Stomach (tissue), 19 donors: ENCODE results near the gene MAP7D3. TPM values are rescaled to one million over a fixed set of nuclear protein-coding genes. Genes with fewer than 3 reads are reported as not detected.
"Not testable (repeated sequence)": the region's sequence is repeated elsewhere in the genome, so short reads cannot be mapped to it uniquely, and the experiment has no call there.

Source experiments
- DNase-seq, 2 donors: peaks; one replicate each; pipeline versions ENCODE4 v3.0.0 to v3.0.0-alpha.2; 2013 to 2019
- H3K27ac ChIP-seq, 5 donors: fragments of 200-600 bp in 4 of 5; sonication (generic) in 4 of 5; one replicate each; pipeline ENCODE4 v1.5.1; 2013 to 2019; ENCODE audit warnings: mild to moderate bottlenecking in 1 of 5, moderate library complexity in 1 of 5
- H3K27me3 ChIP-seq, 3 donors: fragments of 200-600 bp; sonication (generic); one replicate each; pipeline ENCODE4 v1.5.1; 2017 to 2019; ENCODE audit warnings: mixed run types in 1 of 3
- H3K36me3 ChIP-seq, 4 donors: fragments of 200-600 bp; sonication (generic); 1 replicate in 3 of 4; 2 replicates in 1 of 4; pipeline ENCODE4 v1.5.1; 2016 to 2019
- H3K4me1 ChIP-seq, 4 donors: fragments of 200-600 bp; sonication (generic); one replicate each; pipeline ENCODE4 v1.5.1; 2016 to 2019
- H3K4me3 ChIP-seq, 4 donors: fragments of 200-600 bp; sonication (generic) in 3 of 4; one replicate each; pipeline ENCODE4 v1.5.1; 2016 to 2019; ENCODE audit warnings: mild to moderate bottlenecking in 1 of 4
- H3K9me3 ChIP-seq, 4 donors: fragments of 200-600 bp; sonication (generic); one replicate each; pipeline ENCODE4 v1.5.1; 2016 to 2019
- CTCF ChIP-seq, 7 experiments: fragments of 450-650 bp in 4 of 7; fragments of 200-600 bp in 3 of 7; sonication (generic) in 3 of 7; IDR thresholded peaks; one replicate each; pipeline ENCODE4 v1.5.1; 2016 to 2019; ENCODE audit warnings: antibody characterized with exemption in 7 of 7, control low read depth in 2 of 7, mild to moderate bottlenecking in 1 of 7
- EP300 ChIP-seq: sonication (generic); formaldehyde crosslinking; IDR thresholded peaks from one replicate; pipeline ENCODE4 v1.6.1; 2017; ENCODE audit warnings: antibody characterized with exemption
- POLR2A ChIP-seq, 4 donors: fragments of 450-650 bp; IDR thresholded peaks; one replicate each; pipeline ENCODE4 v1.6.1; 2016; ENCODE audit warnings: antibody characterized with exemption in 4 of 4, control low read depth in 2 of 4, mild to moderate bottlenecking in 1 of 4, moderate library complexity in 1 of 4
- POLR2AphosphoS5 ChIP-seq, 3 donors: sonication (generic); formaldehyde crosslinking; IDR thresholded peaks; one replicate each; pipeline ENCODE4 v1.6.1; 2016; ENCODE audit warnings: antibody characterized with exemption in 3 of 3
- WGBS, 5 donors: extraction: QIAGEN DNeasy Blood & Tissue Kit in 3 of 5; methylation state at CpG; one replicate each; pipeline versions ENCODE4 v1.1.5 to v1.1.7; 2013 to 2018; 5-methylcytosine and 5-hydroxymethylcytosine counted together
- intact Hi-C: fragments of 100-400 bp; cut with DNase I; formaldehyde crosslinking; loops from one replicate; pipeline ENCODE4 v1.15.1; 2023; ENCODE audit warnings: low total_unique reads
- long read RNA-seq, 10 donors: transcript quantifications; one replicate each; lab custom pipeline, GENCODE V29; 2026
- polyA plus RNA-seq, 3 donors: library from polyadenylated mRNA; stranded (reverse); fragments of 200-250 nt; gene quantifications; one replicate each; pipeline ENCODE4 v1.2.3, GENCODE V29; 2013
- total RNA-seq, 5 donors: library from RNA; depleted of rRNA; stranded (reverse); fragments of >200 nt; gene quantifications; one replicate each; pipeline versions ENCODE4 v1.1.0 to v1.2.3, GENCODE V29; 2014 to 2016
- donor health status: healthy with polysubstance abuse.
- donor health status: Bipolar disorder and iron deficiency.
- donor health status: healthy.

MAP7D3 gene
- 10 to 100 TPM in 2 of 5 donors, 1 to 10 TPM in 3; 2.2 to 14.1 (median 9.9) TPM for total RNA-seq
- 1 to 10 TPM; 2.4 to 3.7 (median 3.1) TPM for polyA plus RNA-seq
- long read RNA-seq, donor 1, full-length matches to known transcripts, result 2 of 2 reads
- long read RNA-seq, donor 1, partial matches to known transcripts, result 0 of 2 reads
- long read RNA-seq, donor 1, other reads (novel, unspliced or antisense), result 0 of 2 reads
- long read RNA-seq, donor 2, result 0 reads
- long read RNA-seq, donor 3, result 0 reads
- long read RNA-seq, donor 4, result 0 reads
- long read RNA-seq, donor 5, result 0 reads
- long read RNA-seq, donor 6, result 0 reads
- long read RNA-seq, donor 7, result 0 reads
- long read RNA-seq, donor 8, result 0 reads
- long read RNA-seq, donor 9, result 0 reads
- long read RNA-seq, donor 10, result 0 reads

GRCh38 chrX:136251041-136251991, at the start of gene MAP7D3:
Gene MAP7D3, minus strand, starts transcription at chrX:136251400. Its CDS starts 42 bp downstream, at chrX:136251358.
- intact Hi-C loops, result no loop called here

GRCh38 chrX:136300721-136301120, 49.5 kb upstream of the MAP7D3 start, which contains the start of gene ADGRG4:
Gene ADGRG4, plus strand, starts transcription at chrX:136300963. Its CDS starts 7,815 bp downstream, at chrX:136308778.
- peaks cover 0 to 14% (median 0%) of the 10 kb centered on the region in 4 donors for H3K9me3 ChIP-seq
- H3K36me3 ChIP-seq, H3K27me3 ChIP-seq, intact Hi-C loops, H3K4me3 ChIP-seq, H3K27ac ChIP-seq, H3K4me1 ChIP-seq, DNase-seq: not testable (repeated sequence)
- 89 to 97% (median 93%) methylated on average over 4 of the region's 4 CpGs for WGBS, 5 donors

More at GRCh38 chrX:136251041-136251991, at the start of gene MAP7D3:
- no peaks in the 10 kb centered on the region for H3K9me3 ChIP-seq
- peaks cover 0 to 9% (median 0%) of the 10 kb centered on the region in 3 donors for H3K27me3 ChIP-seq
- H3K4me3 ChIP-seq, result peak within 1 kb of the TSS; percentile 63 to 79 (median 70)
- TF ChIP-seq POLR2A (IDR thresholded peaks at IDR 0.05) (no peak), CTCF (IDR thresholded peaks at IDR 0.05) (no peak), POLR2AphosphoS5 (IDR thresholded peaks at IDR 0.05) (peak; percentile 38 to 62 (median 53))
- no peaks in the 10 kb centered on the region for H3K36me3 ChIP-seq
- peak; percentile 60 to 84 for DNase-seq
- peak within 1 kb of the TSS; percentile 65 to 88 (median 80) for H3K27ac ChIP-seq
- peaks cover 0 to 12% (median 3%) of the 10 kb centered on the region in 4 donors for H3K4me1 ChIP-seq
- 2 to 31% (median 10%) methylated on average over 7 to 71 of the region's 73 CpGs for WGBS, 5 donors

- 79 to 92% (median 86%) methylated on average over 8 of the region's 8 CpGs for WGBS, 5 donors
- Histone ChIP-seq H3K27ac (no peak overlapping the region), H3K9me3 (peaks cover 0 to 9% (median 0%) of the 10 kb centered on the region in 4 donors), H3K4me3 (no peak overlapping the region), H3K27me3 (peaks cover 0 to 6% (median 0%) of the 10 kb centered on the region in 3 donors), H3K36me3 (no peaks in the 10 kb centered on the region), H3K4me1 (no peaks in the 10 kb centered on the region)
- intact Hi-C loops, result no loop called here
- TF ChIP-seq CTCF (IDR thresholded peaks at IDR 0.05) (no peak), POLR2A (IDR thresholded peaks at IDR 0.05) (no peak), EP300 (no peak), POLR2AphosphoS5 (IDR thresholded peaks at IDR 0.05) (no peak)
- no peak for DNase-seq
Measured at GRCh38 chrX:136295380-136295779, 44.2 kb upstream of the MAP7D3 start.

GRCh38 chrX:136292656-136293055, 41.5 kb upstream of the MAP7D3 start:
- Histone ChIP-seq H3K36me3 (no peaks in the 10 kb centered on the region), H3K4me1 (no peaks in the 10 kb centered on the region), H3K27me3 (peaks cover 0 to 6% (median 0%) of the 10 kb centered on the region in 3 donors), H3K9me3 (no peaks in the 10 kb centered on the region), H3K27ac (no peak overlapping the region), H3K4me3 (no peak overlapping the region)
- WGBS, 5 donors, result 53 to 77% (median 66%) methylated on average over 2 of the region's 2 CpGs
- no peak for TF ChIP-seq CTCF (IDR thresholded peaks at IDR 0.05)
- TF ChIP-seq POLR2A (IDR thresholded peaks at IDR 0.05), result no peak
- no peak for TF ChIP-seq EP300
- no peak for TF ChIP-seq POLR2AphosphoS5 (IDR thresholded peaks at IDR 0.05)
- no peak for DNase-seq
- intact Hi-C loops, result no loop called here
